Panc1 (cell line): Measurements from ENCODE around the gene RABEP1. TPM values are rescaled to one million over a fixed set of nuclear protein-coding genes. Genes with fewer than 3 reads are reported as not detected.

Experiments
- ATAC-seq: fragments of 200-7000 bp; cut with Tn5 transposase; 2 replicates; pipeline ENCODE4 v1.9.1; 2020; ENCODE audit warnings: mild to moderate bottlenecking, moderate library complexity
- BruUV-seq: library from RNA; stranded (reverse); fragments of 400-500 nt; replicated peaks from 2 replicates; lab custom pipeline; 2021; lab: Mats Ljungman, UMichigan
- CTCF ChIA-PET: fragments of 300-600 bp; sonication (Branson Sonifier 250); formaldehyde crosslinking; loops from one replicate; lab custom pipeline; 2022; ENCODE audit warnings: antibody characterized with exemption; lab: Charles Lee
- POLR2A ChIA-PET: fragments of 300-600 bp; sonication (Branson Sonifier 250); formaldehyde crosslinking; loops from one replicate; lab custom pipeline; 2022; ENCODE audit warnings: antibody characterized with exemption; lab: Charles Lee
- DNase-seq: peaks from one replicate; pipeline ENCODE4 v3.0.0-alpha.2; 2010; ENCODE audit warnings: low read depth, low spot score
- H3K27ac ChIP-seq: 2 replicates; pipeline ENCODE4 v1.5.1; 2011; ENCODE audit warnings: mild to moderate bottlenecking, low read length, inconsistent platforms
- H3K27me3 ChIP-seq: fragments of 200-500 bp; sonication (Bioruptor generic); 2 replicates; pipeline ENCODE4 v1.6.0; 2014; ENCODE audit warnings: low read length, inconsistent platforms; ENCODE audit not compliant: control insufficient read depth, insufficient read depth
- H3K36me3 ChIP-seq: fragments of 200-500 bp; sonication (Bioruptor generic); 2 replicates; pipeline ENCODE4 v1.5.1; 2014; ENCODE audit warnings: inconsistent platforms, mild to moderate bottlenecking, low read length, moderate library complexity; ENCODE audit not compliant: control insufficient read depth, insufficient read depth
- H3K4me1 ChIP-seq: 2 replicates; pipeline ENCODE4 v1.5.1; 2011; ENCODE audit warnings: inconsistent platforms, mild to moderate bottlenecking, low read length, moderate library complexity; ENCODE audit not compliant: control insufficient read depth, insufficient read depth
- H3K4me3 ChIP-seq, 2 experiments: 2 replicates each; pipeline ENCODE4 v1.5.1; 2011 to 2012; ENCODE audit warnings: low read depth in 2 of 2, low read length in 2 of 2, mild to moderate bottlenecking in 2 of 2, inconsistent platforms in 1 of 2, moderate library complexity in 1 of 2
- H3K9me3 ChIP-seq: fragments of 200-500 bp; sonication (Bioruptor generic); 2 replicates; pipeline ENCODE4 v1.5.1; 2014; ENCODE audit warnings: low read depth, mild to moderate bottlenecking, inconsistent platforms, low read length, moderate library complexity; ENCODE audit not compliant: control insufficient read depth, insufficient read depth
- CTCF ChIP-seq: fragments of 450-650 bp; IDR thresholded peaks from 2 replicates; pipeline ENCODE4 v1.5.1; 2017; ENCODE audit warnings: mild to moderate bottlenecking
- POLR2AphosphoS5 ChIP-seq: IDR thresholded peaks from 2 replicates; pipeline ENCODE4 v1.6.1; 2012; ENCODE audit warnings: mild to moderate bottlenecking, low read depth, low read length, moderate library complexity
- REST ChIP-seq, 2 experiments: IDR thresholded peaks; 2 replicates each; pipeline ENCODE4 v1.6.1; 2011 to 2012; ENCODE audit warnings: low read depth in 2 of 2, control low read depth in 1 of 2, low read length in 1 of 2, mild to moderate bottlenecking in 1 of 2, moderate library complexity in 1 of 2; ENCODE audit not compliant: insufficient read depth in 1 of 2
- SIN3A ChIP-seq: IDR thresholded peaks from 2 replicates; pipeline ENCODE4 v1.6.1; 2012; ENCODE audit warnings: low read depth, mild to moderate bottlenecking, low read length, moderate library complexity, borderline replicate concordance; ENCODE audit not compliant: insufficient read depth
- TCF7L2 ChIP-seq: IDR thresholded peaks from 2 replicates; pipeline ENCODE4 v1.6.1; 2011; ENCODE audit warnings: mild to moderate bottlenecking, low read depth, low read length, inconsistent platforms
- in situ Hi-C: cut with HindIII; loops from 2 replicates; pipeline ENCODE4 v1.10.0; 2016; ENCODE audit warnings: low sequenced_read_pairs, low pct_unique_long_range_greater_than_20kb
- intact Hi-C: fragments of 100-400 bp; cut with micrococcal nuclease; formaldehyde crosslinking; loops from one replicate; pipeline ENCODE4 v1.10.0; 2022; ENCODE audit not compliant: unreplicated experiment
- total RNA-seq: library from RNA; stranded (reverse); gene quantifications from one replicate; pipeline ENCODE4 v1.2.1, GENCODE V29; 2021; ENCODE audit not compliant: unreplicated experiment

RABEP1 gene
- total RNA-seq, 1 experiment from 2014 or later, result 28.2 TPM

DNA sequence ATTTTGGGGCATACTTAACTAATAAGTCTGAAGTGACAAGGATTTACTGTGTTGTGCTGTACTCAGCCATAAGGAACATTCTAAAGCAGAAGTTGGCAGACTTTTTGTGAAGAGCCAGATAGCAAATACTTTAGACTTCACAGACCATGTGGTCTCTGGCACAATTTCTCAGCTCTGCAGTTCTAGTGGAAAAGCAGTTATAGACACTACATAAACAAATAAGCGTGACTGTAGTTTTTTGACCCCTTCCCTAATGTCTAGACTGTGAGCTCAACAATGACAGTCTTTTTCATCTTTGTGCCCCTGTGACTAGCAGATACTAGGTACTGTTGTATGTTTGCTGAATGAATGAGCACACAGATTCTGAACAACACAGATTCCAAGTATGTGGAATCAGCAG, 142.8 kb downstream of the RABEP1 start:
- intact Hi-C loops, result no loop called here
- Histone ChIP-seq H3K9me3 (no peaks in the 10 kb centered on the region), H3K27ac (no peak overlapping the region), H3K4me1 (peaks cover 5% of the 10 kb centered on the region; the same call in 1 of the 2 replicates), H3K27me3 (no peaks in the 10 kb centered on the region), H3K36me3 (peaks cover 21% of the 10 kb centered on the region), H3K4me3 (no peak overlapping the region)
- TF ChIP-seq SIN3A, result no peak
- no peak for TF ChIP-seq TCF7L2
- no peak for TF ChIP-seq REST (IDR thresholded peaks at IDR 0.05; ENCODE audit: insufficient read depth in 1 of 2, low read depth in 2 of 2, low read length in 1 of 2)
- TF ChIP-seq CTCF, result no peak
- no peak for TF ChIP-seq POLR2AphosphoS5
- DNase-seq (no peak), ATAC-seq (no peak)
- CTCF ChIA-PET, result no interaction called here
- BruUV-seq, result no TSS peak
- POLR2A ChIA-PET, result interaction anchor here (0.7 kb wide), 1 partner anchor 50 kb away, joined by 4 read pairs; no protein-coding TSS in a partner anchor
- in situ Hi-C loops, result no loop called here

GRCh38 chr17:5425826-5426225, 143.7 kb downstream of the RABEP1 start:
- ChIA-PET CTCF (interaction anchor here (0.6 kb wide), 1 partner anchor 228 kb away, joined by 5 read pairs; no protein-coding TSS in a partner anchor), POLR2A (no interaction called here)
- Histone ChIP-seq H3K36me3 (peaks cover 21% of the 10 kb centered on the region), H3K4me1 (peaks cover 3% of the 10 kb centered on the region; the same call in 1 of the 2 replicates), H3K27ac (no peak overlapping the region), H3K27me3 (no peaks in the 10 kb centered on the region), H3K9me3 (no peaks in the 10 kb centered on the region), H3K4me3 (no peak overlapping the region)
- in situ Hi-C loops (no loop called here), intact Hi-C loops (no loop called here)
- no TSS peak for BruUV-seq
- no peak for TF ChIP-seq SIN3A
- no peak for TF ChIP-seq POLR2AphosphoS5
- no peak for TF ChIP-seq CTCF
- TF ChIP-seq REST (IDR thresholded peaks at IDR 0.05; ENCODE audit: insufficient read depth in 1 of 2, low read depth in 2 of 2, low read length in 1 of 2), result no peak
- no peak for TF ChIP-seq TCF7L2
- ATAC-seq (no peak), DNase-seq (no peak)
